SJSA1 (cell line): ENCODE data around the gene RELB. TPM values are rescaled to one million over a fixed set of nuclear protein-coding genes. Genes with fewer than 3 reads are reported as not detected.

Experiments used
- DNase-seq, 2 experiments: peaks; one replicate each; pipeline ENCODE4 v3.0.0-alpha.2; 2015 to 2020; ENCODE audit warnings: low spot score in 2 of 2, low read depth in 1 of 2
- H3K27ac ChIP-seq: fragments of 250-450 bp; sonication (Bioruptor Pico); 2 replicates; pipeline ENCODE4 v1.5.1; 2020; ENCODE audit warnings: mild to moderate bottlenecking, moderate library complexity
- H3K27me3 ChIP-seq: fragments of 250-450 bp; sonication (Bioruptor Pico); replicated peaks from 2 replicates; pipeline ENCODE4 v1.5.1; 2020; ENCODE audit warnings: mild to moderate bottlenecking, moderate library complexity
- H3K36me3 ChIP-seq: fragments of 250-450 bp; sonication (Bioruptor Pico); 2 replicates; pipeline ENCODE4 v1.5.1; 2020; ENCODE audit warnings: mild to moderate bottlenecking
- H3K4me1 ChIP-seq: fragments of 250-450 bp; sonication (Bioruptor Pico); replicated peaks from 2 replicates; pipeline ENCODE4 v1.6.1; 2021; ENCODE audit warnings: mild to moderate bottlenecking
- H3K4me3 ChIP-seq: fragments of 250-450 bp; sonication (Bioruptor Pico); 2 replicates; pipeline ENCODE4 v1.5.1; 2020; ENCODE audit warnings: mild to moderate bottlenecking
- H3K9me3 ChIP-seq: fragments of 250-450 bp; sonication (Bioruptor Pico); replicated peaks from 2 replicates; pipeline ENCODE4 v1.5.1; 2020; ENCODE audit warnings: mild to moderate bottlenecking
- total RNA-seq: library from RNA; depleted of rRNA; stranded (reverse); fragments of >200 nt; shearing (Covaris generic); gene quantifications from 2 replicates; pipeline ENCODE4 v1.2.3, GENCODE V29; 2014

RELB gene
- total RNA-seq, 1 experiment from 2014 or later: 12.6 TPM

DNA sequence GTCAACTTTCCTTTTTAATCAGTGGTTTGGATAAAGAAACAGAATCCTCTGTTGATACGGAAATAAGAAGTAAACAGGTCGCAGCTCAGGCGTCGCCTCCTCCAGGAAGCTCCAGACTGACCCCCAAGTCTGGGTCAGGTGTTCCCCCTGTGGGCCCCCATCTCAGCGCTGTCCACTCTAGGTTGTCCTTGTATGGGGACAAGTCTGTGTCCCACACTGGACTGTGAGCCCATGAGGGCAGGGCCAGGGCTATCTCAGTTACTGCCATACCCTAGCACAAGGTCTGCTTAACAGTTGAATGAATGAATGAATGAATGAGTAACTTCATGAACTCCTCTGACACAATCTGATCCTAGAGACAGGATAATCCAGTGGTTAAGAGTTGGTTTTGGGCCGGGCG, 45.1 kb downstream of the RELB start:
- Histone ChIP-seq H3K27ac (no peak overlapping the region), H3K4me1 (no peaks in the 10 kb centered on the region), H3K36me3 (peaks cover 64% of the 10 kb centered on the region), H3K4me3 (no peak overlapping the region), H3K27me3 (no peaks in the 10 kb centered on the region), H3K9me3 (no peaks in the 10 kb centered on the region)
- no peak for DNase-seq

DNA sequence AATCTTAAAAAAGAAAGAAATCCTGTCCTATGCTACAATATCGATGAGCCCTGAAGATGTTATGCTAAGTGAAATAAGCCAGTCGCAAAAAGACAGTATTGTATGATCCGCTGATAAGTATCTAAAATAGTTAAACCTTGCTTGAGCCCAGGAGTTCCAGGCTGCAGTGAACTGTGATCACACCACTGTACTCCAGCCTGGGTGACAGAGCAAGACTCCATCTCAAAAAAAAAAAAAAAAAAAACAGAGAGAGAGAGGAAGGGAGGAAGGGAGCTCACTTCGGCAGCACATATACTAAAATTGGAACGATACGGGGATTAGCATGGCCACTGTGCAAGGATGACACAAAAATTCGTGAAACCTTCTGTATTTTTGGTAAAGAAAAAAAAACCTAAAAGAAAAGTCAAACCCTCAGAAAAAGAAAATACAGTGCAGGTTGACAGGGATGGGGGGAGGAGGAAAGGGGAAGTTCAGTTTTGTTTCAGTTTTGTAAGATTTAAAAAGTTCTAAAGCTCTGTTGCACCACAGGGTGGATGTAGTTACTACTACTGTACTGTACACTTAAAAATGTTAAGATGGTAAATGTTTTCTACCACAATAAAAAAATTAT, 46.0 kb downstream of the RELB start:
- no peak overlapping the region for H3K27ac ChIP-seq
- no peaks in the 10 kb centered on the region for H3K4me1 ChIP-seq
- no peaks in the 10 kb centered on the region for H3K27me3 ChIP-seq

DNA sequence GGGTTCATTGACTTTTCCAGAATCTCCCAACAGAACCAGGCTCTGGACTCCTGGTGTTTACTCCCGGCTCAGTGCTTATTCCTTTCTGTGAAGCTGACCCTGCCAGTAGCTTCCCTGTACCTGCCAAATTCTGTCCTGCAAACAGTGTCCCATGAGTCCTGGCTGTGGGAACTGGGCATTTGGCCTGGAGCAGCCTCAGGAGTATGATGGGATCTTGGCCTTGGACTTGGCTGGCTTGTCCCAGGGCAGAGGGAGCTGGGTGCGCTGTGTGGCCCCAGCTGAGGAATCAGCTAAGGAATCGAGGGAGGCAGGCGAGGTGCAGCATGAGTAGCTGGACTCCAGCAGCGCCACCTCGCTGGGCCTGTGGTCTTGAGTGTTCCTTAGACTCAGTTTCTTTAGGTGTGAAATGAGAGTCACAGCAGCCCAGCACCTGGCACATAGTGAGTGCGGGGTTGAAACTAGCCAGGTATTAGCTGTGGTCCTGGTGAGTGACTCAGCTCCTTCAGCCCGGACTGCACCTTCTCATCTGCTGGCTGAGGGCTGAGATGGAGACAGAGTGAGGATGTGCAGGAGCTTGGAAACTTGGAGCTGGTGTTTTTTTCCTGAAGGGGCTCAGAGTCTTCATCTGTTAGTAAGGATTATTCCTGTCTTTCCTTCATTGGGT, 47.9 kb downstream of the RELB start:
- Histone ChIP-seq H3K27ac (no peak overlapping the region), H3K27me3 (no peaks in the 10 kb centered on the region), H3K9me3 (no peaks in the 10 kb centered on the region), H3K36me3 (peaks cover 65% of the 10 kb centered on the region), H3K4me3 (no peak overlapping the region), H3K4me1 (no peaks in the 10 kb centered on the region)
- DNase-seq: no peak

More for the DNA sequence above, 46.0 kb downstream of the RELB start:
- H3K36me3 ChIP-seq: peaks cover 61% of the 10 kb centered on the region
- H3K4me3 ChIP-seq: no peak overlapping the region
- no peak for DNase-seq
- H3K9me3 ChIP-seq: no peaks in the 10 kb centered on the region

DNA sequence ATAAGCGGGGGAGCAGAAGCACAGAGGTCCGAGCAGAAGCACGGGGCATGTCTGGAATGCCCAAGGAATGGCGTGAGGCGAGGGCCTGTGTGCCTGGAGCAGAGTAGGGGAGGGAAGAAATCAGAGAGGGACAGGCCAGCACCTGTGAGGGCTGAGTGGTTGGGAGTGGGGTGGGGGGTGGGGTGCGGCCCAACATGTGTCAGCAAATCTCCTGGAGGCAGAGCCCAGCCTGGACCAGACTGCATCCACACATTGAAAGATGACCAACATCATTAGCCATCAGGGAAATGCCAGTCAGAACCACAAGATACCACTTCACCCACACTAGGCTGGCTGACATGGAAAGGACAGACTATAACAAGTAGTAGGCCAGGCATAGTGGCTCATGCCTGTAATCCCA, 48.8 kb downstream of the RELB start:
- DNase-seq: no peak
- no peaks in the 10 kb centered on the region for H3K4me1 ChIP-seq
- H3K27ac ChIP-seq: no peak overlapping the region
- no peaks in the 10 kb centered on the region for H3K27me3 ChIP-seq
- no peak overlapping the region for H3K4me3 ChIP-seq
- H3K36me3 ChIP-seq: peaks cover 65% of the 10 kb centered on the region
- H3K9me3 ChIP-seq: no peaks in the 10 kb centered on the region

DNA sequence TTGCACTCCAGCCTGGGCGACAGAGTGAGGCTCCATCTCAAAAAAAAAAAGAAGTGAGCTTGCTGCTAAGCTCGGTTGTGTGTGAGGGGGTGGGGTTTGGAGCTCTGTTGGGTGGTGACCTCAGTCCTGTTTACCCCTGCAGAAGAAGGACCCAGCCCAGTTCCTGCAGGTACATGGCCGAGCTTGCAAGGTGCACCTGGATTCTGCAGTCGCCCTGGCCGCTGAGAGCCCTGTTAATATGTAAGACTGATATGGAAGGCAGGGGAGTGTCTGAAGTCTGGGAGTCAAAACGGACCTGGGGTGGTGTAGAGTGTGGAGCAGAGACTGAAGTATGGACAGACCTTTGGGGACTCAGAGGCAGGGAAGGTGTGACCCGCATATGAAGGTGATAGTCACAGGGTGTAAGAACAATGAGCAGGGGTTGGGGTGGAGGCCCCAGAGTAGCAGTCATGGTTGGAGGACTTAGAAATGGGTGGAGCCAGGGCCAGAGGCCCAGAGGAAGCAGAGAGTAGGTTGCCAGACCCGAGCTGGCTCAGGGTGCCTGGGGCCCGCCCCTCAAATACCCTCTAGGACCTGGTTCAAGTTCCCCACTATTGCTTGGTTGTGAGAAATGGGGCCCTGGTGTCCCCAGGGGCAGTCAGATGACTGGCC, 50.8 kb downstream of the RELB start:
- Histone ChIP-seq H3K27me3 (no peaks in the 10 kb centered on the region), H3K4me1 (no peaks in the 10 kb centered on the region), H3K36me3 (peaks cover 65% of the 10 kb centered on the region), H3K9me3 (no peaks in the 10 kb centered on the region), H3K27ac (no peak overlapping the region), H3K4me3 (no peak overlapping the region)
- DNase-seq: no peak

DNA sequence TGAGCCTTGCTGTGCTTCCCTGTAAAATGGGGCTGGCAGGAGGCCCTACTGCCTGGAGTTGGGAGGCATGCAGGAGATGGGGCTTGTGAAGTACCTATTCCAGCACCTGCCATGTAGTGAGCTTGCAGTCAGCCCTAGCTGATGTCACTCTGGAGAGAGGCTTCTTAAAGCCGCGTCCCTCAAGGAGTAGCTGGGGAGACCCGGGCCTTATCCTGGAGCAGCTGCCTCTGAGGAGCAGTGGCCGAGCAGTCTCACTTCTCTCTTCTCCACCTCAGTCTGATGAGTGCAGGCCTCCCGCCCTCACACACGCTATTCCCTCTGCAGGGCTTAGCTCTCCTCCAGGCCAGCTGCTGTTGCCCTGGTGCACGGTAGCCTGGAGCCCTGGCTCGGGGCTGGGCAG, 55.6 kb downstream of the RELB start:
- Histone ChIP-seq H3K27me3 (no peaks in the 10 kb centered on the region), H3K27ac (no peak overlapping the region), H3K4me1 (no peaks in the 10 kb centered on the region; the same call in 1 of the 2 replicates), H3K36me3 (peaks cover 99% of the 10 kb centered on the region), H3K9me3 (no peaks in the 10 kb centered on the region), H3K4me3 (no peak overlapping the region)
- no peak for DNase-seq

DNA sequence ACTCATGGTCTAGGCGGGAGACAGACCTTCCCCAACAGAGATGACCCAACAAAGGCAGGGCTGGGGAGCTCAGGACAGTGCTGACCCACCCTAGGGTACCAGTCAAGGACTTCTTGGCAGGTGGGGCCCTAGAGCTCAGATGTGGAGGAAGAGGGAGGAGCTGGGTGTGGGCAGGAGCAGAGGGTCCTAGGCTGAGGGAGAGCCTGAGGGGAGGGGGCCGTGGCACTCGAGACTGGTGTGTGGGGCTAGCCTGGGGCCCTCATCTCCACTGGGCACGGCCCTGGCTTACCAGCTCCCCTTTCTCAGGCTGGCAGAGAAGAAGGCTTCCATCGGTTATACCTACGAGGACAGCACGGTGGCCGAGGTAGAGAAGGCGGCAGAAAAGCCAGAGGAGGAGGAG, 56.2 kb downstream of the RELB start:
- Histone ChIP-seq H3K9me3 (no peaks in the 10 kb centered on the region), H3K4me3 (no peak overlapping the region), H3K27me3 (no peaks in the 10 kb centered on the region), H3K4me1 (no peaks in the 10 kb centered on the region; the same call in 1 of the 2 replicates), H3K36me3 (peaks cover 100% of the 10 kb centered on the region), H3K27ac (no peak overlapping the region)
- no peak for DNase-seq

DNA sequence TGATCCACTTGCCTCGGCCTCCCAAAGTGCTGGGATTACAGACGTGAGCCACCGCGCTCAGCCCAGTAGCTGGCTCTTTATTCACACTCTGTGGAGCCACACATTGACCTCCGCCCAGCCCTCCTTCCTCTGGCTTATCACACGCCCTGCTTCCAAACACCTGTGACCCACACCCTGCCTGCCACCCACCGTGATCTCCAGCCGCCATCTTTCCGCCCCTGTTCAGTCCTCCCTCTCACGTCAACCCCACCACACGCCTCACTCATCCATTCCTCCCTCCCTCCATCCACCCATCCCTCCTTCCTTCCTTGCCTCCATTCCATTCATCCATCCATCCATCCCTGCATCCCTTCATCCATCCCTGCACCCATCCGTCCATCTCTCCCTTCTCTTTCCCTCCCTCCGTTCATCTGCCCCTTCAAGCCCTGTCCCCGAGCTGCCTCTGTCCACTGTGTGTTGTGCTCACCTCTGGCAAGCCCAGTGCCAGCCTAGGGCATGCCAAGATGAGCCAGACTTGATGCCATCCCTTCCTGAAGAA, 57.4 kb downstream of the RELB start:
- Histone ChIP-seq H3K9me3 (no peaks in the 10 kb centered on the region), H3K36me3 (peaks cover 95% of the 10 kb centered on the region), H3K27ac (no peak overlapping the region), H3K4me1 (no peaks in the 10 kb centered on the region; the same call in 1 of the 2 replicates), H3K4me3 (no peak overlapping the region), H3K27me3 (no peaks in the 10 kb centered on the region)
- DNase-seq: no peak

DNA sequence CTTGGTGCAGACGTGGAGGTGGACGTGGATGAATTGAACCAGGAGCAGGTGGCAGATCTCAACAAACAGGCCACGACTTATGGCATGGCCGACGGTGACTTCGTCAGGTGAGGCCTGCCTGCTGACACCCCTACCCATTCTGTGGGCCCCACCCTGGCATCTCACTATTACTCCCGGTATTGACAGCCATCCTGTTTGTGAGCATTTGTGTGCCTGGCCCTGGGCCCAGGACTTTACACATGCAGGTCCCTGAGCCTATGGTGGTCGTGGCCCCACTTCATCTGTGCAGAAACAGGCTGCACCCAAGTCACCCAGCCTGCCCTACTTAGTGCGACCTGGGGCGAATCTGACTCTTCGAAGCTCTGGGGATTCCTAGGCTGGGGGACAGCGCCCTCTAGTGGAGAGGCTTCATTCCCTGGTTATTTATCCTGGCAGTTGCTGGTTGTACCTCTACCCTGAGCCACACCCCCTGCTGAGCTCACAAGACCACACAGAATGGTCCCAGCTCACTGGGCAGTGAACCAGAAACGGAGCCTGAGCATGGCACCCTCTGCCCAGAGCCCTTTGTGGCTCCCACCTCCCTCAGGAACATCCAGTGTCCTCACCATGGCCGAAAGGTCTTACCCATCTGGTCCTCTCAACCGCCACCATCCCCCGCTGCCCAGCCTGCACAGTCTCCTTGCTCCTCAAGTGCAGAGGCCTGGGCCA, 58.1 kb downstream of the RELB start:
- Histone ChIP-seq H3K27ac (no peak overlapping the region), H3K4me1 (no peaks in the 10 kb centered on the region; the same call in 1 of the 2 replicates), H3K36me3 (peaks cover 95% of the 10 kb centered on the region), H3K4me3 (no peak overlapping the region), H3K9me3 (no peaks in the 10 kb centered on the region), H3K27me3 (no peaks in the 10 kb centered on the region)
- peak; percentile 62 to 88 for DNase-seq

DNA sequence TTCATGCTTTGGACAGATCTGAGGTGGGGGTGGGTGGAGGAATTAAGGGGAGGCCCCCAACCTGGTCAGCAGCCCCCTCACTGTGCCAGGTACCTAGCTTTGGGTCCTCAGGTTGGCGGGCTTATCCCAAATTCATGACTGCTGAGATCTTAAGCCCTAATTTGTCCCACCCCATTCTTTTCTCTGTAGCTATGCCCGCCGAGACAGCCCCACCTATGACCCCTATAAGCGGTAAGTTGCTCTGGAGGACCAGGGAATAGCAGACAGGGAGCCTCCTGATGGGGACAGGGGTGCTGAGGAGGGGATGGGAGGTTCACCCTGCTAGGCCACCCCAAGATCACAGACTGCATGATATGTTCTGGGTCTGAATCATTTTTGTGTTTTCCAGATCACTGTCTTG, 60.7 kb downstream of the RELB start:
- no peaks in the 10 kb centered on the region for H3K9me3 ChIP-seq
- no peak overlapping the region for H3K4me3 ChIP-seq
- H3K27ac ChIP-seq: no peak overlapping the region
- H3K4me1 ChIP-seq: no peaks in the 10 kb centered on the region; the same call in 1 of the 2 replicates
- DNase-seq: no peak
- H3K36me3 ChIP-seq: peaks cover 87% of the 10 kb centered on the region
- H3K27me3 ChIP-seq: no peaks in the 10 kb centered on the region

DNA sequence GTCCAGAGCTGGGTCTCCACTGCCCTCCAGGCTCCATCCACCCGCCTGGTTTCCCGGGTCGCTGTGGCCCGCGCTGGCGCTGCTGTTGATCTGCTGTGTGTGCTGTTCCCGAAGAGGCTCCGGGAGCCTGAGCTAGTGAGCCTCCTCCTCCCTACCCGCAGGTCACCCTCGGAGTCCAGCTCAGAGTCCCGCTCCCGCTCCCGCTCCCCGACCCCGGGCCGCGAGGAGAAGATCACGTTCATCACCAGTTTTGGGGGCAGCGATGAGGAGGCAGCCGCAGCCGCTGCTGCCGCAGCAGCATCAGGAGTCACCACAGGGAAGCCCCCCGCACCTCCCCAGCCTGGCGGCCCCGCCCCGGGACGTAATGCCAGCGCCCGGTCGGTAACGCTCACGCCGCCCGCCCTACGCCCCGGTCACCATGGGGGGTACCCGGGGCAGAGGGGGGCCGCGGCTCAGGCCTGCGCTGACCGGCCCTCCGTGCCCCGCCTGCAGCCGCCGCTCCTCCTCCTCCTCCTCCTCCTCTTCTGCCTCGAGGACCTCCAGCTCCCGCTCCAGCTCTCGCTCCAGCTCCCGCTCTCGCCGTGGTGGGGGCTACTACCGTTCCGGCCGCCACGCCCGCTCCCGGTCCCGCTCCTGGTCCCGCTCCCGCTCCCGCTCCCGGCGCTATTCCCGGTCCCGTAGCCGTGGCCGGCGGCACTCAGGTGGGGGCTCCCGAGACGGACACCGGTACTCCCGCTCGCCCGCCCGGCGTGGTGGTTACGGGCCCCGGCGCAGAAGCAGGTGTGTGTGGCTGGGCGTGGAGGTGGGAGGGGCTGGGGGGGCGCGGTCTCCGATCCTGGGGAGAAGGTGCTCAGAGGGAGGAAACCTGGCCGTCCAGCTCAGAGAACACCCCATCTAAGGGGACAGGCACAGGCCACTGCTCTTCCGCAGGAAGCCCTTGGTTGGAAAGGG, 62.9 kb downstream of the RELB start:
- peaks cover 81% of the 10 kb centered on the region for H3K36me3 ChIP-seq
- H3K27me3 ChIP-seq: no peaks in the 10 kb centered on the region
- H3K9me3 ChIP-seq: no peaks in the 10 kb centered on the region
- DNase-seq: no peak
- H3K4me1 ChIP-seq: no peaks in the 10 kb centered on the region; the same call in 1 of the 2 replicates
- no peak overlapping the region for H3K27ac ChIP-seq
- no peak overlapping the region for H3K4me3 ChIP-seq

DNA sequence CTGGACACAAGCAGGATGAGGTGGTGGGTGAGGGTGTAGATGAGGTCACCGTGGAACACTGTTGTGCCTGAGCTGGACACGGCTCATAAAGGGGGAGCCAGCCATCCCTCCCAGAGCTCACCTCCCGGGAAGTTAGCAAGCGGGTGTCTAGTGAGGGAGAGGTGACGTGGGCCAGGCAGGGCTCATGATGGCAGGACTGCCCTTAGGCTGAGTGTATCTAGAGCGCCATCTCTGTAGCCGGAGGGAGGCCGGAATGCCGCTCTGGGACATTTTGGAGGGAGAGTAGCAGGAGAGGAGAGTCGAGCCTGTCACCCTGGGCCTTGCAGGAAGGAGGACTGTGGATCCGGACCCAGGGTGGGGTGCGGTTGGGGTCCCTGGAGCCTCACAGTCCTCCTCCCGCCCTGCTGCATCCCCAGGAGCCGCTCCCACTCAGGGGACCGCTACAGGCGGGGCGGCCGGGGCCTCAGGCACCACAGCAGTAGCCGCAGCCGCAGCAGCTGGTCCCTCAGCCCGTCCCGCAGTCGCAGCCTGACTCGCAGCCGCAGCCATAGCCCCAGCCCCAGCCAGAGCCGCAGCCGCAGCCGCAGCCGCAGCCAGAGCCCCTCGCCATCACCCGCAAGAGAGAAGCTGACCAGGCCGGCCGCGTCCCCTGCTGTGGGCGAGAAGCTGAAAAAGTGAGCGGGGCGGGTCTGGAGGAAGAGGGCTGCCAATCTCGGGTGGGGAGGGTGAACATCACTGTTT, 65.8 kb downstream of the RELB start:
- H3K36me3 ChIP-seq: peaks cover 71% of the 10 kb centered on the region
- H3K27ac ChIP-seq: no peak overlapping the region
- no peaks in the 10 kb centered on the region for H3K9me3 ChIP-seq
- no peaks in the 10 kb centered on the region for H3K4me1 ChIP-seq
- no peak for DNase-seq
- H3K27me3 ChIP-seq: no peaks in the 10 kb centered on the region
- H3K4me3 ChIP-seq: no peak overlapping the region
